Measurements from ENCODE around the gene NIPBL. TPM values are rescaled to one million over a fixed set of nuclear protein-coding genes. Genes with fewer than 3 reads are reported as not detected.

Gene NIPBL
- total RNA-seq, 1 donor from 2014 or later: 29.6 TPM

GRCh38 chr5:37034955-37035354 is 158.4 kb downstream of the NIPBL start:
- DNase-seq (ENCODE audit: low spot score in 2 of 2): no peak
- H3K27me3 ChIP-seq: no peaks in the 10 kb centered on the region
- H3K4me3 ChIP-seq: no peak overlapping the region
- TF ChIP-seq CTCF (IDR thresholded peaks at IDR 0.05): no peak
- no peak overlapping the region for H3K27ac ChIP-seq
- H3K4me1 ChIP-seq: no peaks in the 10 kb centered on the region
- intact Hi-C loops (cut with DNase I): loop anchor here (5.0 kb wide), 1 partner anchor 277 kb away; no protein-coding TSS in a partner anchor
- H3K9me3 ChIP-seq: no peaks in the 10 kb centered on the region
- H3K36me3 ChIP-seq: peaks cover 11 to 33% of the 10 kb centered on the region in 2 donors

- no peaks in the 10 kb centered on the region for H3K27me3 ChIP-seq
- intact Hi-C loops (cut with DNase I): no loop called here
- DNase-seq (ENCODE audit: low spot score in 2 of 2): no peak
- no peak overlapping the region for H3K4me3 ChIP-seq
- H3K9me3 ChIP-seq: no peaks in the 10 kb centered on the region
- H3K36me3 ChIP-seq: peaks cover 16 to 24% of the 10 kb centered on the region in 2 donors
- no peak for TF ChIP-seq CTCF (IDR thresholded peaks at IDR 0.05)
- no peak overlapping the region for H3K27ac ChIP-seq
- no peaks in the 10 kb centered on the region for H3K4me1 ChIP-seq
Observed at GRCh38 chr5:37037840-37038239, 161.3 kb downstream of the NIPBL start.

GRCh38 chr5:37039824-37040223 is 163.3 kb downstream of the NIPBL start:
- TF ChIP-seq CTCF (IDR thresholded peaks at IDR 0.05): no peak
- H3K4me1 ChIP-seq: no peaks in the 10 kb centered on the region
- no peak overlapping the region for H3K27ac ChIP-seq
- H3K4me3 ChIP-seq: no peak overlapping the region
- DNase-seq (ENCODE audit: low spot score in 2 of 2): no peak
- intact Hi-C loops (cut with DNase I): no loop called here
- H3K36me3 ChIP-seq: peaks cover 19 to 41% of the 10 kb centered on the region in 2 donors
- no peaks in the 10 kb centered on the region for H3K9me3 ChIP-seq
- no peaks in the 10 kb centered on the region for H3K27me3 ChIP-seq

GRCh38 chr5:37043693-37044092 is 167.1 kb downstream of the NIPBL start:
- Histone ChIP-seq H3K27me3 (no peaks in the 10 kb centered on the region), H3K4me1 (no peaks in the 10 kb centered on the region), H3K9me3 (no peaks in the 10 kb centered on the region), H3K36me3 (peaks cover 44 to 60% of the 10 kb centered on the region in 2 donors), H3K27ac (no peak overlapping the region), H3K4me3 (no peak overlapping the region)
- no peak for TF ChIP-seq CTCF (IDR thresholded peaks at IDR 0.05)
- intact Hi-C loops (cut with DNase I): no loop called here
- no peak for DNase-seq (ENCODE audit: low spot score in 2 of 2)

- Histone ChIP-seq H3K36me3 (peaks cover 48 to 60% of the 10 kb centered on the region in 2 donors), H3K9me3 (no peaks in the 10 kb centered on the region), H3K27ac (no peak overlapping the region), H3K4me1 (no peaks in the 10 kb centered on the region), H3K27me3 (no peaks in the 10 kb centered on the region), H3K4me3 (no peak overlapping the region)
- no peak for TF ChIP-seq CTCF (IDR thresholded peaks at IDR 0.05)
- DNase-seq (ENCODE audit: low spot score in 2 of 2): no peak
- intact Hi-C loops (cut with DNase I): no loop called here
Observed at GRCh38 chr5:37044120-37044519, 167.6 kb downstream of the NIPBL start.

- Histone ChIP-seq H3K4me3 (no peak overlapping the region), H3K36me3 (peaks cover 63 to 67% of the 10 kb centered on the region in 2 donors), H3K4me1 (no peaks in the 10 kb centered on the region), H3K9me3 (no peaks in the 10 kb centered on the region), H3K27ac (no peak overlapping the region), H3K27me3 (no peaks in the 10 kb centered on the region)
- DNase-seq (ENCODE audit: low spot score in 2 of 2): no peak
- intact Hi-C loops (cut with DNase I): no loop called here
- TF ChIP-seq CTCF (IDR thresholded peaks at IDR 0.05): no peak
Observed at GRCh38 chr5:37045703-37046102, 169.1 kb downstream of the NIPBL start.

Measured in ascending aorta (tissue), 2 donors.